ENCODE data around the gene USP5. TPM values are rescaled to one million over a fixed set of nuclear protein-coding genes. Genes with fewer than 3 reads are reported as not detected.
"Not testable (repeated sequence)": the region's sequence is repeated elsewhere in the genome, so short reads cannot be mapped to it uniquely, and the experiment has no call there.

The USP5 gene
- polyA plus RNA-seq, 1 donor (not counting 4 experiments of a cell fraction or from before 2014, with no cell fraction given), result 58.3 TPM

DNA sequence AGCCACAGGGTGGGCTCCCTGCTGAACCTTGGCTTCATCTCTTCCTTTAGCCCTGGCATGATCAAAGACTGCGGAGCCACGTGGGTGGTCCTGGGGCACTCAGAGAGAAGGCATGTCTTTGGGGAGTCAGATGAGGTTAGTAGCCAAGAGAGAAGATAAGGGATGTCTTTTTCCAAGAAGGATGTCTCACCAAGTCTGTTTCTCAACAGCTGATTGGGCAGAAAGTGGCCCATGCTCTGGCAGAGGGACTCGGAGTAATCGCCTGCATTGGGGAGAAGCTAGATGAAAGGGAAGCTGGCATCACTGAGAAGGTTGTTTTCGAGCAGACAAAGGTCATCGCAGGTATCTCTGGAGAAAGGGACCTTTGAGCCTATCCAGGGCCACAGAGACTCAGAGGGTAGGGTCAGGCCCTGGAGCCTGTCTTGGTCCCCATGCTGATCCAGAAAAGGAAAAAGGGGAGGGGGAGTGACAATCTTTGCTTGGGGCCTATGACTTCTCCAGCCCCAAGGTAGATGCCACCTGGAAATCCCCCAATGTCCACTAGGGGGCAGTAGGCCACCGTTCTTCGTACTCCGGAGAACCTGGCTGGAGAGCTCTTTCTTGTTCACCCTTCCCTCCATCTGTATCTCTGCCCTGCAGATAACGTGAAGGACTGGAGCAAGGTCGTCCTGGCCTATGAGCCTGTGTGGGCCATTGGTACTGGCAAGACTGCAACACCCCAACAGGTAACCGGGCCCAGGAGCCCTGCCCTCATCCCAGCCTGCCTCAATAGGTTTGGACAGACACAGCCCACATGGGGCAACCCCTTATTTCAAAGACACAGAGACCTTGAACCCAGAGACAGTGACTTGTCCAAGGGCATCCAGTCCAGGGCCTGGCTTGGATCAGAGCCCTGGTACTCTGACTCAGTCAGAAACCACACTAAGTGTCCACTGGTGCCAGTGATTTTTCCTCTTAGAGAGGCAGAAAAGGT, 17.4 kb downstream of the USP5 start:
- Histone ChIP-seq H3K27me3 (ENCODE audit: control insufficient read depth, extremely low read depth, insufficient read depth, low read length) (no peaks in the 10 kb centered on the region), H3K9ac (ENCODE audit: control insufficient read depth, extremely low read depth, insufficient read depth, low read length) (peak overlapping the region; percentile 82), H3K4me3 (ENCODE audit: control insufficient read depth in 2 of 3, extremely low read depth in 1 of 3, insufficient read depth in 2 of 3, low read depth in 1 of 3, low read length in 3 of 3) (peak overlapping the region; percentile 87 to 93 (median 88)), H3K4me2 (ENCODE audit: control insufficient read depth, extremely low read depth, insufficient read depth, low read depth, low read length) (peak overlapping the region; percentile 97), H3K79me2 (ENCODE audit: control insufficient read depth, insufficient read depth, low read length) (peaks cover 44% of the 10 kb centered on the region), H3K9me1 (ENCODE audit: control insufficient read depth, extremely low read depth, insufficient read depth, low read length) (no peaks in the 10 kb centered on the region), H4K20me1 (ENCODE audit: control insufficient read depth, extremely low read depth, insufficient read depth, low read length) (peaks cover 25% of the 10 kb centered on the region), H3K27ac (ENCODE audit: control insufficient read depth, insufficient read depth, low read length) (peak overlapping the region; percentile 12), H3K9me3 (ENCODE audit: control insufficient read depth, low read depth, low read length) (no peaks in the 10 kb centered on the region), H3K36me3 (ENCODE audit: control insufficient read depth in 2 of 2, extremely low read depth in 1 of 2, insufficient read depth in 2 of 2, low read length in 2 of 2) (peaks cover 23 to 24% of the 10 kb centered on the region in 2 experiments), H2AFZ (ENCODE audit: control insufficient read depth, low read length) (no peak overlapping the region), H3K4me1 (ENCODE audit: control insufficient read depth, extremely low read depth, insufficient read depth, low read length) (peaks cover 45% of the 10 kb centered on the region)
- DNase-seq (ENCODE audit: low read depth, low spot score), result no peak
- dilution Hi-C loops (cut with MboI; ENCODE audit: extremely low pct_ligation_motif_present, low sequenced_read_pairs), result no loop called here
- FAIRE-seq, result peak; percentile 67
- no peak for TF ChIP-seq EZH2 (IDR thresholded peaks at IDR 0.05; ENCODE audit: low read length)
- TF ChIP-seq, protein P1, sequence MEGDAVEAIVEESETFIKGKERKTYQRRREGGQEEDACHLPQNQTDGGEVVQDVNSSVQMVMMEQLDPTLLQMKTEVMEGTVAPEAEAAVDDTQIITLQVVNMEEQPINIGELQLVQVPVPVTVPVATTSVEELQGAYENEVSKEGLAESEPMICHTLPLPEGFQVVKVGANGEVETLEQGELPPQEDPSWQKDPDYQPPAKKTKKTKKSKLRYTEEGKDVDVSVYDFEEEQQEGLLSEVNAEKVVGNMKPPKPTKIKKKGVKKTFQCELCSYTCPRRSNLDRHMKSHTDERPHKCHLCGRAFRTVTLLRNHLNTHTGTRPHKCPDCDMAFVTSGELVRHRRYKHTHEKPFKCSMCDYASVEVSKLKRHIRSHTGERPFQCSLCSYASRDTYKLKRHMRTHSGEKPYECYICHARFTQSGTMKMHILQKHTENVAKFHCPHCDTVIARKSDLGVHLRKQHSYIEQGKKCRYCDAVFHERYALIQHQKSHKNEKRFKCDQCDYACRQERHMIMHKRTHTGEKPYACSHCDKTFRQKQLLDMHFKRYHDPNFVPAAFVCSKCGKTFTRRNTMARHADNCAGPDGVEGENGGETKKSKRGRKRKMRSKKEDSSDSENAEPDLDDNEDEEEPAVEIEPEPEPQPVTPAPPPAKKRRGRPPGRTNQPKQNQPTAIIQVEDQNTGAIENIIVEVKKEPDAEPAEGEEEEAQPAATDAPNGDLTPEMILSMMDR (optimal IDR thresholded peaks at IDR 0.05 in 1 of 3, IDR thresholded peaks at IDR 0.05 in 1 of 3, conservative IDR thresholded peaks at IDR 0.05 in 1 of 3; ENCODE audit: extremely low read depth in 1 of 3, insufficient read depth in 2 of 3, low read length in 3 of 3), result peak; percentile 85 to 93 (median 90)

DNA sequence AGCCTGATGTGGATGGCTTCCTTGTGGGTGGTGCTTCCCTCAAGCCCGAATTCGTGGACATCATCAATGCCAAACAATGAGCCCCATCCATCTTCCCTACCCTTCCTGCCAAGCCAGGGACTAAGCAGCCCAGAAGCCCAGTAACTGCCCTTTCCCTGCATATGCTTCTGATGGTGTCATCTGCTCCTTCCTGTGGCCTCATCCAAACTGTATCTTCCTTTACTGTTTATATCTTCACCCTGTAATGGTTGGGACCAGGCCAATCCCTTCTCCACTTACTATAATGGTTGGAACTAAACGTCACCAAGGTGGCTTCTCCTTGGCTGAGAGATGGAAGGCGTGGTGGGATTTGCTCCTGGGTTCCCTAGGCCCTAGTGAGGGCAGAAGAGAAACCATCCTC, 18.4 kb downstream of the USP5 start:
- Histone ChIP-seq H3K79me2 (ENCODE audit: control insufficient read depth, insufficient read depth, low read length) (peaks cover 44% of the 10 kb centered on the region), H3K4me1 (ENCODE audit: control insufficient read depth, extremely low read depth, insufficient read depth, low read length) (peaks cover 45% of the 10 kb centered on the region), H3K36me3 (ENCODE audit: control insufficient read depth in 2 of 2, extremely low read depth in 1 of 2, insufficient read depth in 2 of 2, low read length in 2 of 2) (peaks cover 15 to 24% of the 10 kb centered on the region in 2 experiments), H4K20me1 (ENCODE audit: control insufficient read depth, extremely low read depth, insufficient read depth, low read length) (peaks cover 25% of the 10 kb centered on the region)
- DNase-seq (ENCODE audit: low read depth, low spot score); FAIRE-seq; H3K4me2 ChIP-seq (ENCODE audit: control insufficient read depth, extremely low read depth, insufficient read depth, low read depth, low read length); dilution Hi-C loops (cut with MboI; ENCODE audit: extremely low pct_ligation_motif_present, low sequenced_read_pairs); H3K4me3 ChIP-seq (ENCODE audit: control insufficient read depth in 2 of 3, extremely low read depth in 1 of 3, insufficient read depth in 2 of 3, low read depth in 1 of 3, low read length in 3 of 3); H2AFZ ChIP-seq (ENCODE audit: control insufficient read depth, low read length); H3K9me1 ChIP-seq (ENCODE audit: control insufficient read depth, extremely low read depth, insufficient read depth, low read length); H3K9ac ChIP-seq (ENCODE audit: control insufficient read depth, extremely low read depth, insufficient read depth, low read length); H3K27me3 ChIP-seq (ENCODE audit: control insufficient read depth, extremely low read depth, insufficient read depth, low read length); H3K9me3 ChIP-seq (ENCODE audit: control insufficient read depth, low read depth, low read length); H3K27ac ChIP-seq (ENCODE audit: control insufficient read depth, insufficient read depth, low read length): not testable (repeated sequence)
